H1 (cell line): ENCODE results near the gene FARP2. TPM values are rescaled to one million over a fixed set of nuclear protein-coding genes. Genes with fewer than 3 reads are reported as not detected.

ENCODE experiments used
- CTCF ChIA-PET: fragments of 300-600 bp; sonication (Branson Sonifier 250); formaldehyde crosslinking; loops from one replicate; lab custom pipeline; 2021; ENCODE audit not compliant: partially characterized antibody; lab: Charles Lee
- POLR2A ChIA-PET: fragments of 300-600 bp; sonication (Branson Sonifier 250); formaldehyde crosslinking; loops from one replicate; lab custom pipeline; 2021; ENCODE audit warnings: inconsistent platforms; ENCODE audit not compliant: partially characterized antibody; lab: Charles Lee
- DNase-seq, 2 experiments: peaks; one replicate each; pipeline versions ENCODE4 v3.0.0 to v3.0.0-alpha.2; 2010 to 2022; ENCODE audit warnings: low spot score in 2 of 2, low read depth in 1 of 2, mixed read lengths in 1 of 2
- FAIRE-seq: peaks from 2 replicates; lab custom pipeline; 2011; peaks lifted over from hg19 to GRCh38; lab: Jason Lieb, UNC
- H2AFZ ChIP-seq: 2 replicates; pipeline ENCODE4 v1.8.1; 2012; ENCODE audit warnings: low read length, inconsistent platforms
- H2AK5ac ChIP-seq: 2 replicates; pipeline ENCODE4 v1.6.1; 2013; ENCODE audit warnings: low read depth, low read length
- H2BK120ac ChIP-seq: replicated peaks from 2 replicates; pipeline ENCODE3; 2013; ENCODE audit warnings: low read depth, low read length, inconsistent platforms
- H2BK12ac ChIP-seq: 2 replicates; pipeline ENCODE4 v1.6.1; 2013; ENCODE audit warnings: low read depth, low read length
- H2BK15ac ChIP-seq: 2 replicates; pipeline ENCODE4 v1.6.1; 2013; ENCODE audit warnings: low read length
- H2BK20ac ChIP-seq: 2 replicates; pipeline ENCODE4 v1.6.1; 2013; ENCODE audit warnings: low read length
- H2BK5ac ChIP-seq: 2 replicates; pipeline ENCODE4 v1.6.1; 2013; ENCODE audit warnings: low read depth, low read length
- H3K14ac ChIP-seq: 2 replicates; pipeline ENCODE4 v1.6.1; 2013; ENCODE audit warnings: inconsistent platforms; ENCODE audit not compliant: insufficient read length
- H3K18ac ChIP-seq: 2 replicates; pipeline ENCODE4 v1.6.1; 2013; ENCODE audit warnings: low read length; ENCODE audit errors: extremely low read depth
- H3K23ac ChIP-seq: 2 replicates; pipeline ENCODE4 v1.6.1; 2013; ENCODE audit warnings: inconsistent platforms; ENCODE audit not compliant: insufficient read length
- H3K23me2 ChIP-seq: 2 replicates; pipeline ENCODE4 v1.6.1; 2013; ENCODE audit warnings: low read depth, low read length
- H3K27ac ChIP-seq: 2 replicates; pipeline ENCODE4 v1.6.1; 2011; ENCODE audit warnings: low read depth, low read length, inconsistent platforms
- H3K27me3 ChIP-seq, 4 experiments: replicated peaks in 1 of 4; 1 replicate in 1 of 4; 2 replicates in 3 of 4; pipeline versions ENCODE4 v1.6.1 to v1.8.1; 2011 to 2013; ENCODE audit warnings: low read length in 3 of 4, mild to moderate bottlenecking in 3 of 4, inconsistent platforms in 2 of 4, mixed read lengths in 2 of 4, moderate library complexity in 1 of 4; ENCODE audit not compliant: control insufficient read depth in 3 of 4, insufficient read depth in 3 of 4; ENCODE audit errors: extremely low read depth in 1 of 4
- H3K36me3 ChIP-seq, 4 experiments: 2 replicates each; pipeline versions ENCODE4 v1.6.1 to v1.8.1; 2011 to 2013; ENCODE audit warnings: mild to moderate bottlenecking in 4 of 4, low read length in 3 of 4, moderate library complexity in 2 of 4, control low read depth in 1 of 4, inconsistent platforms in 1 of 4; ENCODE audit not compliant: insufficient read depth in 4 of 4, control insufficient read depth in 2 of 4
- H3K4ac ChIP-seq: replicated peaks from 2 replicates; pipeline ENCODE3; 2013; ENCODE audit warnings: low read length, low read depth, mixed read lengths, inconsistent platforms; ENCODE audit not compliant: insufficient read length
- H3K4me1 ChIP-seq, 4 experiments: replicated peaks in 1 of 4; 1 replicate in 1 of 4; 2 replicates in 3 of 4; pipeline versions ENCODE4 v1.6.1 to v1.8.1; 2011 to 2013; ENCODE audit warnings: low read length in 3 of 4, inconsistent platforms in 2 of 4, mixed read lengths in 1 of 4; ENCODE audit not compliant: insufficient read depth in 4 of 4, control insufficient read depth in 3 of 4
- H3K4me2 ChIP-seq, 2 experiments: 2 replicates each; pipeline versions ENCODE4 v1.6.1 to v1.8.1; 2011 to 2013; ENCODE audit warnings: low read depth in 2 of 2, low read length in 2 of 2, control low read depth in 1 of 2, inconsistent platforms in 1 of 2, mild to moderate bottlenecking in 1 of 2; ENCODE audit not compliant: insufficient read depth in 1 of 2
- H3K4me3 ChIP-seq, 4 experiments: fragments of 200-600, 300-600 bp in 1 of 4; sonication (generic), shearing (Covaris generic), sonication (Bioruptor Twin) in 1 of 4; 2 replicates each; pipeline versions ENCODE4 v1.5.1 to v1.8.1; 2011 to 2016; ENCODE audit warnings: low read length in 4 of 4, low read depth in 3 of 4, control low read depth in 2 of 4, inconsistent platforms in 2 of 4, mild to moderate bottlenecking in 2 of 4, mixed read lengths in 1 of 4, moderate library complexity in 1 of 4; ENCODE audit not compliant: insufficient read depth in 2 of 4; ENCODE audit errors: extremely low read depth in 1 of 4
- H3K56ac ChIP-seq: replicated peaks from 2 replicates; pipeline ENCODE3; 2013; ENCODE audit warnings: low read depth, mild to moderate bottlenecking, mixed read lengths, low read length, inconsistent platforms; ENCODE audit not compliant: insufficient read length
- H3K79me1 ChIP-seq: 2 replicates; pipeline ENCODE4 v1.6.1; 2013; ENCODE audit warnings: low read depth, low read length, control low read depth
- H3K79me2 ChIP-seq, 2 experiments: 2 replicates each; pipeline versions ENCODE4 v1.6.1 to v1.8.1; 2012 to 2013; ENCODE audit warnings: low read length in 2 of 2, mild to moderate bottlenecking in 2 of 2, inconsistent platforms in 1 of 2; ENCODE audit not compliant: insufficient read depth in 2 of 2, control insufficient read depth in 1 of 2
- H3K9ac ChIP-seq, 4 experiments: replicated peaks in 1 of 4; 1 replicate in 1 of 4; 2 replicates in 3 of 4; pipeline versions ENCODE4 v1.6.1 to v1.8.1; 2011 to 2013; ENCODE audit warnings: low read depth in 3 of 4, low read length in 3 of 4, control low read depth in 2 of 4, mild to moderate bottlenecking in 2 of 4, moderate library complexity in 2 of 4, inconsistent platforms in 1 of 4; ENCODE audit errors: extremely low read depth in 1 of 4
- H3K9me3 ChIP-seq, 2 experiments: 2 replicates each; pipeline versions ENCODE4 v1.6.1 to v1.8.1; 2012 to 2013; ENCODE audit warnings: mild to moderate bottlenecking in 2 of 2, moderate library complexity in 2 of 2, control low read depth in 1 of 2, inconsistent platforms in 1 of 2, low read depth in 1 of 2, low read length in 1 of 2, mixed read lengths in 1 of 2; ENCODE audit not compliant: insufficient read depth in 2 of 2
- H4K20me1 ChIP-seq, 2 experiments: replicated peaks in 1 of 2; 2 replicates each; pipeline versions ENCODE3 to v1.8.1; 2011 to 2013; ENCODE audit warnings: inconsistent platforms in 2 of 2, low read length in 2 of 2, mild to moderate bottlenecking in 1 of 2; ENCODE audit not compliant: insufficient read depth in 2 of 2, control insufficient read depth in 1 of 2
- H4K5ac ChIP-seq: 2 replicates; pipeline ENCODE4 v1.6.1; 2013; ENCODE audit warnings: low read length, low read depth, mixed read lengths, inconsistent platforms; ENCODE audit not compliant: insufficient read length
- H4K8ac ChIP-seq: 2 replicates; pipeline ENCODE4 v1.8.0; 2013; ENCODE audit warnings: mild to moderate bottlenecking, moderate library complexity, low read length, inconsistent platforms; ENCODE audit not compliant: insufficient read depth; ENCODE audit errors: extremely low read depth
- H4K91ac ChIP-seq: replicated peaks from 2 replicates; pipeline ENCODE3; 2013; ENCODE audit warnings: low read length, mixed read lengths, inconsistent platforms; ENCODE audit not compliant: insufficient read length
- KDM4A ChIP-seq: IDR thresholded peaks from one replicate; pipeline ENCODE4 v1.7.1; 2012; ENCODE audit warnings: low read depth, mild to moderate bottlenecking, moderate library complexity, low read length, inconsistent platforms; ENCODE audit not compliant: severe bottlenecking
- SP1 ChIP-seq: IDR thresholded peaks from 2 replicates; pipeline ENCODE4 v1.6.1; 2011; ENCODE audit warnings: low read depth, low read length
- WGBS, 2 experiments: shearing (Covaris generic) in 1 of 2; methylation state at CpG; one replicate each; pipeline versions ENCODE4 v1.1.6 to v1.1.7; 2013 to 2015; ENCODE audit warnings: low lambda C conversion rate in 2 of 2, mixed read lengths in 2 of 2, inconsistent platforms in 1 of 2, low coverage in 1 of 2, missing lambda C conversion rate in 1 of 2; ENCODE audit not compliant: insufficient replicate concordance in 2 of 2, insufficient coverage in 1 of 2, insufficient read length in 1 of 2; ENCODE audit errors: extremely low coverage in 1 of 2, missing lambda C conversion rate in 1 of 2; 5-methylcytosine and 5-hydroxymethylcytosine counted together
- polyA plus RNA-seq, 7 experiments: library from polyadenylated mRNA; depleted of rRNA in 3 of 7; stranded (reverse) in 5 of 7; unstranded in 2 of 7; fragments of >200 nt in 5 of 7; fragments of 200-250 nt in 2 of 7; gene quantifications; 1 replicate in 5 of 7; 2 replicates in 1 of 7; 4 replicates in 1 of 7; pipeline versions ENCODE4 v1.2.1 to v1.2.3, GENCODE V29; 2011 to 2013; ENCODE audit warnings: missing spikeins in 2 of 7, mixed read lengths in 2 of 7
- total RNA-seq: library from RNA; stranded (reverse); fragmentation: NEBNext Ultra II Directional; extraction: Animal tissue kit (Norgen Biotek cat#: 25700); gene quantifications from 2 replicates; pipeline ENCODE4 v1.2.1, GENCODE V29; 2021

FARP2 gene
- total and polyA plus RNA-seq, 2 of the 8 experiments (the other 6 are each of a cell fraction or from before 2014, with no cell fraction given), result 12.4 to 33.4 TPM

DNA sequence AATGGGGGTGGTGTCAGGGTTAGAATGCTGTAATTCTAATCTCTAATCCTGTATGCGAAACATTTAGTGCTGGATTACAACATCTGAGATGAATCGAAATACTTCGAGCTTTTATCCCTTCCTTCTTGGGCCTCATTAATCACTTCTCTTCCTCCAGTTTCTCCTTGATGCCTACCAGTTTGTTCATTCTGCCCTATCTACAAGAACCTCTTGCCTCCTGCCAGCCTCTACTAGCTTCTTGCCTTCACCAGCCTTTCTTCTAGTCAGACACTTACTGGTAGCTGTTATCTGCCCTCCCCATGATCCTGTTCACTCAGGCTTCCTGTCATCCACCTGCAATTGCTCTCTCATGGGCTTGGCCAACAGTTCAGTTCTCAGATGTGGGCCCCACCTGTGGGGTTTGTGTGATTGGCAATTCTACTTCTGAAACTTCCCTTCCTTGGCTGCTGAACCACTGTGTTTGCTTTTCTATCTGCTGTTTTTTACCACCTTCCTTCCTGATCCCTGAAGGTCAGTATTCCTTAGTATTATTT, 15.4 kb upstream of the FARP2 start:
- no peaks in the 10 kb centered on the region for H3K23me2 ChIP-seq
- H3K23ac ChIP-seq, result no peak overlapping the region
- H2BK20ac ChIP-seq, result no peak overlapping the region
- H4K20me1 ChIP-seq, result peaks cover 0 to 8% of the 10 kb centered on the region in 2 experiments
- DNase-seq, result no peak
- H3K4me2 ChIP-seq, result no peak overlapping the region
- no peak overlapping the region for H2AFZ ChIP-seq
- H3K4ac ChIP-seq, result no peak overlapping the region
- H3K79me2 ChIP-seq, result peaks cover 0 to 10% of the 10 kb centered on the region in 2 experiments; a peak in 2 of 4 replicates
- no peak overlapping the region for H2BK12ac ChIP-seq
- FAIRE-seq, result no peak
- POLR2A ChIA-PET, result no interaction called here
- H3K56ac ChIP-seq, result no peak overlapping the region
- no peak overlapping the region for H2BK15ac ChIP-seq
- H3K4me3 ChIP-seq, result no peak overlapping the region
- H3K9ac ChIP-seq, result no peak overlapping the region
- H3K18ac ChIP-seq, result no peak overlapping the region
- no peak overlapping the region for H3K27ac ChIP-seq
- H2AK5ac ChIP-seq, result no peak overlapping the region
- H4K5ac ChIP-seq, result no peak overlapping the region
- no peaks in the 10 kb centered on the region for H3K9me3 ChIP-seq
- no peak overlapping the region for H3K14ac ChIP-seq
- H3K36me3 ChIP-seq, result peaks cover 31 to 94% (median 61%) of the 10 kb centered on the region in 4 experiments
- H3K4me1 ChIP-seq, result no peaks in the 10 kb centered on the region
- no peak overlapping the region for H2BK120ac ChIP-seq
- WGBS, 2 experiments, result 96% methylated on average over 3 of the region's 3 CpGs; no CpG with 5 or more reads in 1 of the 2 experiments
- H3K27me3 ChIP-seq, result no peaks in the 10 kb centered on the region
- CTCF ChIA-PET, result no interaction called here
- no peaks in the 10 kb centered on the region; the same call in 1 of the 2 replicates for H3K79me1 ChIP-seq
- no peak overlapping the region for H4K8ac ChIP-seq
- H4K91ac ChIP-seq, result no peak overlapping the region
- no peak overlapping the region for H2BK5ac ChIP-seq
- TF ChIP-seq SP1, result no peak
- TF ChIP-seq KDM4A, result no peak
